Gastrocnemius medialis (tissue), 4 donors: ENCODE measurements around the gene CTCF. TPM values are rescaled to one million over a fixed set of nuclear protein-coding genes. Genes with fewer than 3 reads are reported as not detected.
A peak's percentile ranks its signal among the peaks of the same experiment; 100 is the strongest.

Experiments used
- ATAC-seq, 2 donors: fragments of 150-250 bp; one replicate each; pipeline ENCODE4 v1.9.1; 2016
- DNase-seq, 2 donors: peaks; one replicate each; pipeline ENCODE4 v3.0.0-alpha.2; 2019
- H3K27ac ChIP-seq, 4 donors: fragments of 200-600 bp; sonication (generic); 1 replicate in 1 of 4; 2 replicates in 3 of 4; pipeline ENCODE4 v1.5.1; 2016 to 2018; ENCODE audit warnings: mild to moderate bottlenecking in 2 of 4, moderate library complexity in 1 of 4
- H3K27me3 ChIP-seq, 3 donors: fragments of 200-600 bp; sonication (generic) in 2 of 3; 1 replicate in 1 of 3; 2 replicates in 2 of 3; pipeline versions ENCODE4 v1.5.1 to v1.6.0; 2016 to 2019; ENCODE audit warnings: mild to moderate bottlenecking in 1 of 3, moderate library complexity in 1 of 3
- H3K36me3 ChIP-seq, 2 donors: fragments of 200-600 bp; sonication (generic) in 1 of 2; one replicate each; pipeline ENCODE4 v1.5.1; 2017 to 2018
- H3K4me1 ChIP-seq, 2 donors: fragments of 200-600 bp; sonication (generic) in 1 of 2; one replicate each; pipeline ENCODE4 v1.5.1; 2016 to 2017; ENCODE audit warnings: mild to moderate bottlenecking in 2 of 2
- H3K4me3 ChIP-seq, 4 donors: fragments of 200-600 bp; sonication (generic) in 3 of 4; 1 replicate in 1 of 4; 2 replicates in 3 of 4; pipeline ENCODE4 v1.5.1; 2016 to 2019; ENCODE audit warnings: mild to moderate bottlenecking in 2 of 4
- H3K9me3 ChIP-seq, 3 donors: fragments of 200-600 bp; sonication (generic) in 2 of 3; 1 replicate in 1 of 3; 2 replicates in 2 of 3; pipeline ENCODE4 v1.5.1; 2016 to 2019
- POLR2A ChIP-seq, 2 donors: fragments of 450-650 bp; IDR thresholded peaks; one replicate each; pipeline ENCODE4 v1.6.1; 2017; ENCODE audit warnings: antibody characterized with exemption in 2 of 2, mild to moderate bottlenecking in 2 of 2, moderate library complexity in 2 of 2
- in situ Hi-C, 4 donors: fragments of 200-750 bp; cut with MboI; loops; one replicate each; pipeline versions ENCODE4 v1.15.0 to v1.8.0; 2017; ENCODE audit warnings: low sequenced_read_pairs in 4 of 4
- intact Hi-C: fragments of 100-400 bp; cut with DNase I; formaldehyde crosslinking; loops from one replicate; pipeline ENCODE4 v1.15.1; 2023; ENCODE audit warnings: low total_unique reads
- total RNA-seq, 4 donors: library from RNA; depleted of rRNA; stranded (reverse); fragments of >200 nt; gene quantifications; one replicate each; pipeline versions ENCODE4 v1.1.0 to v1.2.3, GENCODE V29; 2016
- TF ChIP-seq, protein P1 (sequence below), 5 experiments: fragments of 450-650 bp in 3 of 5; fragments of 200-600 bp in 2 of 5; sonication (generic) in 2 of 5; IDR thresholded peaks in 4 of 5; conservative IDR thresholded peaks in 1 of 5; 1 replicate in 4 of 5; 2 replicates in 1 of 5; pipeline ENCODE4 v1.5.1; 2016 to 2019; ENCODE audit warnings: antibody characterized with exemption in 5 of 5, mild to moderate bottlenecking in 3 of 5, moderate library complexity in 3 of 5

The CTCF gene
- total RNA-seq, 4 donors from 2014 or later, result 25.9 to 35.9 (median 30.3) TPM

DNA sequence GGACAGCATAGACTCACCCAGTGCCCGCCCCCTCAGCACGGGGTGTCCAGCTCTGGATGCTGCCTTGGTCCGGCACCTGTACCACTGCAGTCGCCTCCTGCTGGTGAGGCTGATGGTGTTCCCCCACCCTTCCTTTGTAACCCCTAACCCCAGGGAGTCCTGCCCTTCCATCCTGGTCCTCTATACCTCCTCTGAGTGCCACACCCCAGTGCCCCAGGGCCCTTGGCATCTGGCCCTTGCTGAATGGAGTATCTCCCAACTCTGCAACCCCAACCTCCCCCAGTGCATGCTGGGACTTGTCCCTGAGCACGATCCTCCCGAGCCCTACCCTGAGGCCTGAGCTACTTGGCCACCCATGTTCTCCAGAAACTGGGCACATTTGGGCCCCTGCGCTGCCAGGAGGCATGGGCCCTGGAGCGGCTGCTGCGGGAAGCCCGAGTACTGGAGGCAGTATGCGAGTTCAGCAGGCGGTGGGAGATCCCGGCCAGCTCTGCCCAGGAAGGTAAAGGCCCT is 17.9 kb upstream of the CTCF start:
- in situ Hi-C loops (loop anchor here in 1 of 4 donors (10.0 kb wide), 1 partner anchor 100 kb away; the partner anchor contains the start of gene CARMIL2), intact Hi-C loops (no loop called here)
- TF ChIP-seq, protein P1, sequence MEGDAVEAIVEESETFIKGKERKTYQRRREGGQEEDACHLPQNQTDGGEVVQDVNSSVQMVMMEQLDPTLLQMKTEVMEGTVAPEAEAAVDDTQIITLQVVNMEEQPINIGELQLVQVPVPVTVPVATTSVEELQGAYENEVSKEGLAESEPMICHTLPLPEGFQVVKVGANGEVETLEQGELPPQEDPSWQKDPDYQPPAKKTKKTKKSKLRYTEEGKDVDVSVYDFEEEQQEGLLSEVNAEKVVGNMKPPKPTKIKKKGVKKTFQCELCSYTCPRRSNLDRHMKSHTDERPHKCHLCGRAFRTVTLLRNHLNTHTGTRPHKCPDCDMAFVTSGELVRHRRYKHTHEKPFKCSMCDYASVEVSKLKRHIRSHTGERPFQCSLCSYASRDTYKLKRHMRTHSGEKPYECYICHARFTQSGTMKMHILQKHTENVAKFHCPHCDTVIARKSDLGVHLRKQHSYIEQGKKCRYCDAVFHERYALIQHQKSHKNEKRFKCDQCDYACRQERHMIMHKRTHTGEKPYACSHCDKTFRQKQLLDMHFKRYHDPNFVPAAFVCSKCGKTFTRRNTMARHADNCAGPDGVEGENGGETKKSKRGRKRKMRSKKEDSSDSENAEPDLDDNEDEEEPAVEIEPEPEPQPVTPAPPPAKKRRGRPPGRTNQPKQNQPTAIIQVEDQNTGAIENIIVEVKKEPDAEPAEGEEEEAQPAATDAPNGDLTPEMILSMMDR (IDR thresholded peaks at IDR 0.05 in 4 of 5, conservative IDR thresholded peaks at IDR 0.05 in 1 of 5), result no peak
- TF ChIP-seq POLR2A (IDR thresholded peaks at IDR 0.05), result no peak
- no peak overlapping the region for H3K4me3 ChIP-seq
- no peaks in the 10 kb centered on the region for H3K27me3 ChIP-seq
- H3K27ac ChIP-seq, result peak overlapping the region in 1 of 4 donors; percentile 74
- H3K36me3 ChIP-seq, result peaks cover 0 to 62% of the 10 kb centered on the region in 2 donors
- H3K9me3 ChIP-seq, result no peaks in the 10 kb centered on the region
- peaks cover 26 to 34% of the 10 kb centered on the region in 2 donors for H3K4me1 ChIP-seq
- ATAC-seq (no peak), DNase-seq (no peak)

DNA sequence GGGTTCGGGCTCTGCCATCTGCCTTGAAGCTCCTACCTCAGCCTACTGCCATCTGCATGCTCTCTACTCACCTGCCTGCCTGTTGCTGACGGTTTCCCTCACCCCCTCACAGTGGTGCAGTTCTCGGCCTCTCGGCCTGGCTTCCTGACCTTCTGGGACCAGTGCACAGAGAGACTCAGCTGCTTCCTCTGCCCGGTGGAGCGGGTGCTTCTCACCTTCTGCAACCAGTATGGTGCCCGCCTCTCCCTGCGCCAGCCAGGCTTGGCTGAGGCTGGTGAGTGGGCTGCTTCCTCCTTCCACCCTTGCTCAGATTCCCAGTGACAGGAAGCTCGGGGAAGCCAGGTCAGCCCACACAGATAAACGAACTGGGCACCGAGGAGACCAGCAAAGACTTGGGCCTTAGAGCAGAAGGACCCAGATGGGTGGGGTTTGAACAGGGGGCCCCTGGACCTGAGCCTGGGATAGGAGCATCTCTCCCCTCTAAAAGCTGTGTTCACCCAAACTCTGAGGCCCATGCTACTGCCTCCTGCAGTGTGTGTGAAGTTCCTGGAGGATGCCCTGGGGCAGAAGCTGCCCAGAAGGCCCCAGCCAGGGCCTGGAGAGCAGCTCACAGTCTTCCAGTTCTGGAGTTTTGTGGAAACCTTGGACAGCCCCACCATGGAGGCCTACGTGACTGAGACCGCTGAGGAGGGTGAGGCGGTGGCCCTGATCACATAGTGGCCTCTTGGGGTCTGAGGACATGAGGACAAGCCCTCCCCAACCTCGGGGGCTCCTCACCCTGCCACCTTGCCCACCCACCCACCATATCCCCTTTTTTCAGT is 17.3 kb upstream of the CTCF start:
- intact Hi-C loops, result no loop called here
- ATAC-seq (no peak), DNase-seq (no peak)
- no peak for TF ChIP-seq POLR2A (IDR thresholded peaks at IDR 0.05)
- TF ChIP-seq, protein P1 (IDR thresholded peaks at IDR 0.05 in 4 of 5, conservative IDR thresholded peaks at IDR 0.05 in 1 of 5), result no peak
- Histone ChIP-seq H3K36me3 (peaks cover 0 to 57% of the 10 kb centered on the region in 2 donors), H3K4me1 (peaks cover 33 to 41% of the 10 kb centered on the region in 2 donors), H3K9me3 (no peaks in the 10 kb centered on the region), H3K27me3 (no peaks in the 10 kb centered on the region), H3K27ac (peak overlapping the region; percentile 46 to 74 (median 62)), H3K4me3 (no peak overlapping the region)
- in situ Hi-C loops, result loop anchor here in 1 of 4 donors (10.0 kb wide), 1 partner anchor 100 kb away; the partner anchor contains the start of gene CARMIL2

DNA sequence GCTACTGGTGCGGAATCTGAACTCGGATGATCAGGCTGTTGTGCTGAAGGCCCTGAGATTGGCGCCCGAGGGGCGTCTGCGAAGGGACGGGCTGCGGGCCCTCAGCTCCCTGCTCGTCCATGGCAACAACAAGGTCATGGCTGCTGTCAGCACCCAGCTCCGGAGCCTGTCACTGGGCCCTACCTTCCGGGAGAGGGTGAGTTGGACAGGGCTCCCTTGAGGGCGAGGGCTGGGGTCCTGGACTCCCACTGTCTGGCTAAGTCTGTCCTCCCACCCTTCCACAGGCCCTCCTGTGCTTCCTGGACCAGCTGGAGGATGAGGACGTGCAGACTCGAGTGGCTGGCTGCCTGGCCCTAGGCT is 16.7 kb upstream of the CTCF start:
- intact Hi-C loops, result loop anchor here (2.0 kb wide), 1 partner anchor 99 kb away; the partner anchor contains the start of gene CARMIL2

DNA sequence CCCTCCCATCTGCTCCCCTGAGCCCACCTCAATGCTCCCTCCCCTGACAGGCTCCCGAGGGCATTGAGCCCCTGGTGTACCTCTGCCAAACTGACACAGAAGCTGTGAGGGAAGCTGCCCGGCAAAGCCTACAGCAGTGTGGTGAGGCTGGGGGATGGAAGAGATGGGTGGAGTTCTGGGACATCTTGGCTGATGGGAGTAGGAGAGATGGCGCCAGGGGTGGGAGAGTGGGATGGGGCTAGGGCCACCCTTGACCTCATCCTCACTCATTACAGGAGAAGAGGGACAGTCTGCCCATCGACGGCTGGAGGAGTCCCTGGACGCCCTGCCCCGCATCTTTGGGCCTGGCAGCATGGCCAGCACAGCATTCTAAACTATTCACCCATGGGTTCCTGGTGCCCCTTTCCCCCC is 16.2 kb upstream of the CTCF start:
- Histone ChIP-seq H3K36me3 (peaks cover 0 to 48% of the 10 kb centered on the region in 2 donors), H3K27ac (peak overlapping the region; percentile 46 to 74 (median 62)), H3K27me3 (no peaks in the 10 kb centered on the region), H3K9me3 (no peaks in the 10 kb centered on the region), H3K4me1 (peaks cover 38 to 50% of the 10 kb centered on the region in 2 donors), H3K4me3 (no peak overlapping the region)
- no peak for TF ChIP-seq POLR2A (IDR thresholded peaks at IDR 0.05)
- TF ChIP-seq, protein P1 (IDR thresholded peaks at IDR 0.05 in 4 of 5, conservative IDR thresholded peaks at IDR 0.05 in 1 of 5), result no peak
- in situ Hi-C loops (loop anchor here in 1 of 4 donors (10.0 kb wide), 1 partner anchor 99 kb away; the partner anchor contains the start of gene CARMIL2), intact Hi-C loops (loop anchor here (2.0 kb wide), 1 partner anchor 99 kb away; the partner anchor contains the start of gene CARMIL2)
- ATAC-seq, result no peak
- DNase-seq, result no peak

More for the DNA sequence above, 16.7 kb upstream of the CTCF start:
- H3K27ac ChIP-seq, result peak overlapping the region; percentile 46 to 74 (median 62)
- ATAC-seq (no peak), DNase-seq (no peak)
- H3K4me3 ChIP-seq, result no peak overlapping the region
- H3K4me1 ChIP-seq, result peaks cover 38 to 47% of the 10 kb centered on the region in 2 donors
- H3K9me3 ChIP-seq, result no peaks in the 10 kb centered on the region
- TF ChIP-seq, protein P1 (IDR thresholded peaks at IDR 0.05 in 4 of 5, conservative IDR thresholded peaks at IDR 0.05 in 1 of 5), result no peak
- no peak for TF ChIP-seq POLR2A (IDR thresholded peaks at IDR 0.05)
- no peaks in the 10 kb centered on the region for H3K27me3 ChIP-seq
- H3K36me3 ChIP-seq, result peaks cover 0 to 51% of the 10 kb centered on the region in 2 donors
- in situ Hi-C loops, result loop anchor here in 1 of 4 donors (10.0 kb wide), 1 partner anchor 99 kb away; the partner anchor contains the start of gene CARMIL2
